ENCODE results near the gene CAPN5.

The CAPN5 gene

DNA sequence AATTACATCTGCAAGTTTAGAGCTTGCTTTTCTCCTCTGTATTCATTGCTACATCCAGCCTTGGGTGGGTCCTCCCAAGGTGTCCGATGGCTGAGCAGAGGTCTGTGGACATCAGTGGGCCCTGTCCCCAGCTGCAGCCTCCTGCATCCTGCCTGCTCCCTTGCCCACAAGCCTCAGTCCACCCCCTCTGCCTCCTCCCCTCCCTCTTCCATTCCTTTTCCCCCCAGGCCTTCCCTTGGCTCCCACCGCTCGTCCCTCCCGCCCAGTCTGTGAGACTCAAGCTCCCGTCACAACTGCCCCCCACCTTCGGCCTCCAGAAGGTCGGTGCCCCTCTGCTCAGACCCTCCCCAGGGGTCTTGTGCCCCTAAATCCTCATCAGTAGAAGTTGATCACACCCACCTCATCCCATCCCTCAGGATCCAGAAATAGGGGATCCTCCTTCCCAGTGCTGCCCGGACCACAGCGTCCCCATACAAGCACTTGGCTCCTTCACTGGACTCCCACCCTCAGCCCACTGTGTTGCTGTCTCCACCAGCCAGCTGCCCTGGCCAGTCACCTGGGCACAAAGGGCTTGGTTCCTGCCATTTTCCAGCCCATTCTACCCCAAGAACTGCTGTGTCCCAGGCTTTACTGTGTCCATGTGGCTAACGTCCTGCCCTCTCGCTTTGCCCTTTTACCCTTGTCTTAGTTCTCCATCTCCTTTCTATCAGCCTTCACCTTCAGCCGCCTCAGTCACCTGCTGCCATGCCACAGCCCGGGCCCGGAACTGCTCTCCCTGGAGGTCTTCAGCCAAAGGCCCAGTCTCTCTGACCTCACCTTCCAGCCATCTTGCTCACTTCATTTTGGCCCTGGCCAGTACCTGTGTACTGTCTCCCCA is 33.6 kb downstream of the CAPN5 start:
- DNase-seq (ENCODE audit: low read depth) = no peak

DNA sequence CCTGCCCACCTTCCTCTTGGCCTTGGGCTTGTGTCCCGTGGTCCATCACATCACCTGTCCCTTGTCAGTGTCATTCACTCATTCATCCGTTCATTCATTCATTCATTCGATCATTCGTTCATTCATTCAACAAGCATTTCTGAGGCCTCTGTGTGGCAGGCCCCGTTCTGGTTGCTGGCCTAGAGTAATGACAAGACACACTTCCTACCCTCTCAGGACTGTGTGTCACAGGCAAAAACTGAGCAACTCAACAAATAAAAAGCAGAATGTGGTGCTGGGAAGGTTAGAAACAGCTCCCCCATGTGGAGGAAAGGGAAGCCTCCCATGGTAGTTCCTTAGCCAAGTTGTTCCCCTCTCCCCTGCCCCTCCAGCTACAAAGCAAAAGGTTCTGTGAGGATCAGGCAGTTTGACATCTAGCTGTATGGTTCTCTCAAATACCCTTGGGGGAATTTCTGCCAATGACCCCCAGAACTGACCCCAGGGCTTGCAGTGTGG is 34.3 kb downstream of the CAPN5 start:
- no peak for DNase-seq (ENCODE audit: low read depth)

DNA sequence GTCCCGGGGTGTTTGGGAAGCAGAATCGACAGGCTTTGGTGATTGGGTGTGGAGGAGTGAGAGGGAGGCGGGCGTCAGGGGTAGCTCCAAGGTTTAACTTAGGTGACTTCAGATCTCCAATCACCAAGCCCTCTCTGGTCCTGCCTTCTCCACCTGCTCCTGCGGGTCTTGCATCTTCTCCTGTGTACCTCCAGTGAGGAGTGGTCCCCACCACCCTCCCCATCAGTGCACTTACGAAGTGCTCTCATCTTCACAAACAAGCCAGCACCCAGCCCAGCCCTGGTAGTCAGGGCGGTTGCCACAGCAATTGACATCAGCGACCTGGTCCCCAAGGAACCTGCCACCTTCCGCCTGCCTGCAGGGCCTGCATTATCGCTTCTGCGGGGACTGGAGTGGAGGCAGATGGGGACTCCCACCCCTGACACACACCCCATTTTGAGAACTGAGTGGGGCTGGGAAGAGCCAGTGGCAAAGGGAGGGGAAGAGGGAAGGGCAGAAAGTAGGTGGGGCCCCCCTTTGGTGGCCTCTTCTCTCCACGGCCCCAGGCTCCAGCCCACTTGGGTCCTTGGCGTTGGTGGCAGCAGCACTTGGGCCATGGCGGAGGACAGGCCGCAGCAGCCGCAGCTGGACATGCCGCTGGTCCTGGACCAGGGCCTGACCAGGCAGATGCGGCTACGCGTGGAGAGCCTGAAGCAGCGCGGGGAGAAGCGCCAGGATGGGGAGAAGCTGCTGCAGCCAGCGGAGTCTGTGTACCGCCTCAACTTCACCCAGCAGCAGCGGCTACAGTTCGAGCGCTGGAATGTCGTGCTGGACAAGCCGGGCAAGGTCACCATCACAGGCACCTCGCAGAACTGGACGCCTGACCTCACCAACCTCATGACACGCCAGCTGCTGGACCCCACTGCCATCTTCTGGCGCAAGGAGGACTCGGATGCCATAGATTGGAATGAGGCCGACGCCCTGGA is 35.8 kb downstream of the CAPN5 start, which contains the start of gene OMP:
TSS of gene OMP (plus strand) at position 595 of the 965 bp plus-strand sequence. CDS start at position 595, 0 bp downstream.
- no peak for DNase-seq (ENCODE audit: low read depth)

DNA sequence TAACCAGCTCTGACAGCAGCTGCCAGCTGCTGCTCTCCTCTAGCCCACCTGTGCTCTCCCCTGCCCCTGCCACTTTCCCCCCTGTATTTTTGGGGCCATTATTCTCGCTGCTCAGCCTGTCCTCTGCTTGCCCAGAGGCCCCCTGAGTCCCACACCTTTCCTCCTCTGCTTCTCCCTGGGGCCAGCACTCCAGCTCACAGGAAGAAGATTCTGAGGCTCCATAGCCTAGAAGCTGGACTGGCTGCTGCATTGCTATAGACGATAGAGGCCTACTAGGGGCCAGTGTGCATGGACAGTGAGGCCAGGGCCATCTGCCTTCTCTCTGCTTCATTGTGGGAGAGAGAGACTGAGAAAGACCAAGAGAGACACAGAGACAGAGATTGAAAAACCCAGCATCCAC is 36.5 kb downstream of the CAPN5 start:
- DNase-seq (ENCODE audit: low read depth) = no peak

DNA sequence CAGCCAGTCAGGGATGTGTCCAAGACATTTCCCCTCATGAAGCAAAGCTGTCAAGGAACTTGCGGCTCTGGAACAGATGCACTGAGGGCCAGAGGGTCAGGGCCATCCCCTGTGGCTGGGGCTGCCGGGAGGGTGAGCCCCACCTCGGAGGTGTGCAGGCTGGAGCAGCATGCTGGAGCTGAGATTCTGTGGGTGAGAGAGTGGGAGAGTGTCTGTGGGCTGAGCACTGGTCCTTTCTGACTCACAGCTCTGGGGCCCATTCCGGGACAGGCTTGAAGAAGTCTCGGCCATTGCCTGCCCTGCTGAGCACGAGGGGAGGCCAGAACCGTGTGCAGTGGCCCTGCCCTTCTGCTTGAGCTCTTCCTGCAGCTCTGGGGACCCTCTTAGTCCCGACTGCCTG is 38.0 kb downstream of the CAPN5 start:
- DNase-seq (ENCODE audit: low read depth) = no peak

DNA sequence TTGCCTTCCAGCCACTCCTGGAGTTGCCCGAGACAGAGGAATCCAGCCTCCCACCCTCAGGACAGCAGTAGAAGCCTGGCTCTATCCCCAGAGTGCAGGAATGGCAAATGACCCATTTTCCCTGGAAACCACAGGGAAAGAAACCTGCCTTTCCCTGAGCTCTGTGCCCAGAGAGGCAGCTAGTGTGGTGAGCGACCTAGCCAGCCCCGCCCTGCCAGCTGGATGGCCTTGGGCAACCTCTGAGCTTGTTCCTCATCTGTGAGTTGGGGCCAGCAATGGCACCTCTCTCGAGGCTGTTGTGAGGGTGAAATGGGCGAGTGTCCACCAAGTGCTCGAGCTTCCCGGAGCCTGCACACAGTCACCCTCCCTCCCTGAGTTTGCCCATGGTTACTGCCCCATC is 39.5 kb downstream of the CAPN5 start:
- no peak for DNase-seq (ENCODE audit: low read depth)

DNA sequence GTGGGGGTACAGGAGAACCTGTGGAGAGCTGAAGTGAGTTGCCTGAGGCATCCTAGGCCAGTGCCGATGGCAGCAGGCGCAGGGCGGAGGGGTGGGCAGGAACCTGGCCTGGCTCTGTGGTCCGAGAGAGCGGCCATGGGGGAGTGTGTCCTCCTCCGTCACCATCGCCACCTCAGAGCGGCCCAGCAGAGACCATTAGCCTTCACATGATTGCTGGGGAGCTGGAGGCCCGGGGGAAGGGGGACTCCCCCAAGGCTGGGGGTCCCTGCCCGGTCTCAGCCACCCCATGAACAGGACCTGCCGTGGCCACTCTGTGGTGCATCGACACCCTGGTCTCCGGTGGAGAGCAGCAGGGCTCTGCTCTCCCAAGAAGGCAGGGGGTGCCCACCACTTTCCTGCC is 40.0 kb downstream of the CAPN5 start:
- DNase-seq (ENCODE audit: low read depth) = no peak

DNA sequence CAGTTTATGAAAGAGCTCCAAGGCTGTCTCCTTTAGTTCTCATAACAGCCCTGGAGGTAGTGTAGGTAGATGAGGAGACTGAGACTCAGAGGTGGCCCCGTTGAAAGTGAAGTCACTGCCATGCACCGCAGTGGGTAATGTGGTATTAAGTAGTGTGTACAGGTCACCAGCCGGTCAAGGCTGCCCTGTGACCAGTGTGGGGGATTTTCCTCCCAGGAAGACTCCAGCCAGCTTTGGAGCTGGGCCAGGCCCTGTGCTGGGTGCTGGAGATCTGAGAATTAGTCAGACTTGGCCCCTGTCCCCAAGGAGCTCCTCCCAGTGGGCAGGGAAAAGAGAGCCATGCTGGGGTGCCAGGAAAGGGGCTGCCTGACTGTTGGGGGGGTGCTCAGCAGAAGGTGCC is 41.2 kb downstream of the CAPN5 start:
- DNase-seq (ENCODE audit: low read depth) = no peak

DNA sequence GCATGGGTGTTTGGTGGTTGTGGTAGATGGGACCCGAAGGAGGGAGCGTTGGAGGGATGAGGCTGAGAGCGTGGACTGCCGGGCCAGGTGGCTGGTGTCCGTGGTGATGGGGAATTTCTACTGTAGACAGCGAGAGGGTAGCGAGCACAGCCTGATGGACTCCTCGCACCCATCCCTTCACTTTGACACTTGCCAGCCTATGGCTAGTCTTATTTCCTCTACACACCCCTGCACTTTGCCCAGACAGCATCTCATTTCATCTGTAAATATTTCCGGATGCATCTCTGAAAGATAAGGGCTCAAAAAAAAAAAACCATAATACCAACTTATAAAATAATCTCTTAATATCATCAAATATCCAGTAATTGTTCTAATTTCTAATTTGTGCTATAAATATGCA is 41.7 kb downstream of the CAPN5 start:
- DNase-seq (ENCODE audit: low read depth) = no peak

DNA sequence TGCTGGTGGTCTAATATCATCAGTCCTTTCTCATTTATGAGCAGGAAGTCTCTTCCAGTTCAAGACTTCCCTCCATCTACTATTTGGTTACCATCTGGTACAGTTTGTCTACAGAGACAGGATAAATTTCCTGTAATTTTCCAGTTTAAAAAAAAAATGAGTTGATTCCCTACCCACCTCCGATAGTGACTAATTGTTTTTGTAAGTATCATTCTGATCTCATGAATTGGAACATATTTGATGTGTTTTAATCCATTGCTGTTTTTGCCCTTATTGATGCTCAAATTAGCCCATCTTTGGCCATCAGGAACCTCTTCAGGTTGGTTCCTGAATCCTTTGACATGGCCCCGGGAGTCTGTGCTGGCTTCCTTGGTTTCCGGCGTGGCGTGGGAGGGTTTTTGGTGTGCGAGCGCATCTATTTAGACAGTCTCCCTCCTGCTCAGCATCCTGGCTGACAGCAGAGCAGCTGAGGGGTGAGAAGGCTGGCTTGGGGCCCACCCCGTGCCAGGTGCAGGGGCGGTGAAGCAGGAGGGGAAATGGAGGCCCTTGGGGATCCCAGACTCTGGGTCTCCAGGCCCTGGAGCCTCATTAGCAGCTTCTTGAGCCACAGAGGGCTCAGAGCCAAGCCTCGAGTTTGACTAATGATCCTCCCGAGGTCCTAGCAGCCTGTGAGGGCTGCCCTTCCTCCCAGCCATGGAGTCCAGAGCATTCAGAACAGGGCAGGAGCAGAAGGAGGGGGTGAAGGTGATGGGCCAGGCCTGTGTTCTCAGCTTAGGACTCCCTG is 42.7 kb downstream of the CAPN5 start:
- DNase-seq (ENCODE audit: low read depth) = no peak

DNA sequence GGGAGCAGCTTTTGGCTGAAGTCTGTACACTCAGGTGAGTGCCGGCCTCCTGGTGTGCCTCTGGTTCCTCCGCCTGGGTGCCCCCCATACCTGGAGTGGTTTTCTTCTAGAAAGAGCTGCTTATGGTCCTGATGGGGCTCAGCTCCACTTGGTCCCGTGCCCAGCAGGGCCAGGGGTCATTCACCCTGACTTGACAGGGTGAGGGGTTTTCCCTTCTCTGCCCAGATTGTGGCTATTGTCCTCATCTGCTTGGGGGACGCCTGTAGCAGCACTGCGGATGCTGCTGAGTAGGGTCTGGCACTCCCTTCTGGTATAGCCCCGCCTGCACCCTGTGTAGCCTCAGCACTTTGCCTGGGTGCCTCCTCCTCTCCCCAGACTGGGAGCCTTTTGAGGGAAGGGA is 44.1 kb downstream of the CAPN5 start:
- DNase-seq (ENCODE audit: low read depth) = no peak

DNA sequence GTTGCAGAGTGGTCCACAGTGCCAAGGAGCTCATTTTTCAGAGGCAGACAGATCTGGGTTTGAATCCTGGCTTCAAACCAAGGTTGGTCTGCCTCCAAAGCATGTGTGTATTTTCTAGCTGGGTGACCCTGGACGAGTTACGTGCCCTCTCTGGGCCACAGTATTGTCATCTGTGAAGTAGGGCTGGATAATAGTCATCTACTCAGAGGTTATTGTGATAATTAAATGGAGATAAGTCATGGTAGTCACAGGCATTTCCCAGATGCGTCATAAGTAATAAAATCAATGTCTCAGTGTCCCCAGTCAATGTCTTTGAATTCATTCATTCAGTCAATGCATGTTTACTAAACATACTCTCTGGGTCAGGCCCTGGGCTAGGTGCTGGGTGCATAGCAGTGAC is 44.5 kb downstream of the CAPN5 start:
- no peak for DNase-seq (ENCODE audit: low read depth)

DNA sequence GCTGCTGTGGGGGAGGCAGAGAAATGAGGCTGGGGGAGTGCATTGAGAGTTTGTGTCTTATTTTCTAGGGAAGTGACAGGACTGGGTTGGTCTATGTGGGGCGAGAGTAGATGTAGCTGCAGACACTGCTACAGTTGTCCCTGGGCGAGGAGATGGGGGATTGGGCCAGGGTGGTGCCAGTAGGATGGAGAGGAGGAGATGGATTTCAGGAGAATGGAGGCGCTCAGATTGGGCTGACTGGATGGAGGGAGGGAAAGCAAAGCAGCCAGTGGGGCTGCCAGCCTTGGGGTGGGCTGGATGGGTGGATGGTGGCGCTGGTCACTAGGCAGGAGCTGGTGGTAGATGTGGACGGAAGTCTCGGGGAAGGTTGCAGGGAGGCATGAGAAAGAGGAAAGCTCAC is 45.2 kb downstream of the CAPN5 start:
- DNase-seq (ENCODE audit: low read depth) = no peak

DNA sequence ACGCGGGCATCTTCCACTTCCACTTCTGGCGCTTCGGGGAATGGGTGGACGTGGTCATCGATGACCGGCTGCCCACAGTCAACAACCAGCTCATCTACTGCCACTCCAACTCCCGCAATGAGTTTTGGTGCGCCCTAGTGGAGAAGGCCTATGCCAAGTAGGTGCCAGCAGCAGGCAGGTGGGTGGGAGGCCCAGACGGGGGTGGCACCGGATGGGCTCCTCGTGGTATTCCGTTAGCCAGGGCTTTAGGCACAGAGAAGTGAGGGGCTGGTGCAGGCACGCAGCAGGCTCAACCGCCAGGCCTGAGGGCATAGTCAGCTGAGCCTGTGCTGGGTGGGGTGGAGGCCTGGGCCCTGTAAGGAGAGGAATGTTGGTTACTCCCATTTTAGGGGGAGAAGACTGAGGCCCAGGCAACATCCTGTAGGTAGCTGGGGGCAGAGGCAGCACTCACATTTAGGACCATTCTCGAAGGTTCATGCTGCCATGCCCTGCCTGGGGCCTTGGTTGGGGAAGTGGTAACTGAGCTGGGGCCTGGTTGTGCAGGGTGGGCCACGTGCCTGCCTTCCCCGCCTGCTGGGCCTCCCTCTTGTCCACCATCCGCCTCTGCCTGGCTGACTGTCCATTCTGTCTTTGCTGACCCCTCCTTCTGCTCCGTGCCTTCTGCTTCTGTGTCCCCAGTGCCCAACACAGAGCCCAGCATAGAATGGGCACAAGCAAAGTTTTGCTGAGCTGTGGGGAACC is 46.0 kb downstream of the CAPN5 start:
- DNase-seq (ENCODE audit: low read depth) = no peak

DNA sequence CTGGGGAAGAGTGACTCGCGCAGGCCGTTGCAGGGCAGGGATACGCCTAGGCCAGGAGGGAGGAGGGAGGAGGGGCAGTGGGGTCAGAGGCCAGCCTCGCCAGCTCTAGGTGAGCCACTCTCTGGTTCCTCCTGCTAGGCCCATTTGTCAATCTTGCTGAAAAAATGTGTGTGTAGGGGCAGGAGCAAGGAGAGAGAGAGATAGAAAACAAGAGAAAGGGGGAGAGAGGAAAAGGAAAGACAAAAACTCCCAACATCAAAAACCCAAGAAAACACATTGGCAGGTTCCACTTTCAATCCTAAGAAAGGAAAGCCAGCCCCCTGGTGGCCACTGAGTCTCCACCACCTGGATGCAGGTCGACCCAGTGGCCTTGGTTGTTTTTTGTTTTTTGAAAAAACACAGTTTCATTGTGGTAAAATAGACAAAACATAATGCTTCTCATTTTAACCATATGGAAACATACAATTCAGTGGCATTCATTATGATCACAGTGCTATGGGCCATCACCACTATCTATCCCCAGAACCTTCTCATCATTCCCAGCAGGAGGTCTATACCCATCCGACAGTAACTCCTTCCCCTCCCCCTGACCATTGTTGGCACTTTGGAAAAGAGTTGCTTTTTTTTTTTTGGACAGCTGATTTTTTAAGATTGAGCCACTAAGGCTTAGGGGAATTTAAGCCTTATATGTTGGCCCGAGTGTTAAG is 46.8 kb downstream of the CAPN5 start:
- no peak for DNase-seq (ENCODE audit: low read depth)

DNA sequence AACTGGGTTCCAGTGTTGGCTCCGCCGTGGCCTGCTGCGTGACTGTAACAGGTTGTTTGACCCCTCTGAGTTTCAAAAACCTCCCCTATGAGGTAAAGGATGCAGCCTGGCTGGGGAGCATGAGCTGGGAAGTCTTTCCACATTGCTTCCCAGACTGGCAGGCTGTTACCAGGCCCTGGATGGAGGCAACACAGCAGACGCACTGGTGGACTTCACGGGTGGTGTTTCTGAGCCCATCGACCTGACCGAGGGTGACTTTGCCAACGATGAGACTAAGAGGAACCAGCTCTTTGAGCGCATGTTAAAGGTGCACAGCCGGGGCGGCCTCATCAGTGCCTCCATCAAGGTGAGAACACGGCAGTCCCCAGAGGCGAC is 47.3 kb downstream of the CAPN5 start:
- no peak for DNase-seq (ENCODE audit: low read depth)

DNA sequence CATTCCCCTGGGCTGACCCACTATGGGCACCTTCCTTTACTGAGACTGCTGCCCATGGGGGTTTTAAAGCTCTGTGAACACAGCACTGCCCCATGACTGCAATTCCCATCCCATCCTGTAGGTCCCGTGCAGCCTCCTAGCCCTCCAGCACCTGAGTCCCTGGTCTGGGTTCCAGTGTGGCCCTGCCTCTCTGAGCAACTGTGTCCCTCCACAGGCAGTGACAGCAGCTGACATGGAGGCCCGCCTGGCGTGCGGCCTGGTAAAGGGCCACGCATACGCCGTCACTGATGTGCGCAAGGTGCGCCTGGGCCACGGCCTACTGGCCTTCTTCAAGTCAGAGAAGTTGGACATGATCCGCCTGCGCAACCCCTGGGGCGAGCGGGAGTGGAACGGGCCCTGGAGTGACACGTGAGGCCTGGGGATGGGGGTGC is 48.4 kb downstream of the CAPN5 start:
- no peak for DNase-seq (ENCODE audit: low read depth)

DNA sequence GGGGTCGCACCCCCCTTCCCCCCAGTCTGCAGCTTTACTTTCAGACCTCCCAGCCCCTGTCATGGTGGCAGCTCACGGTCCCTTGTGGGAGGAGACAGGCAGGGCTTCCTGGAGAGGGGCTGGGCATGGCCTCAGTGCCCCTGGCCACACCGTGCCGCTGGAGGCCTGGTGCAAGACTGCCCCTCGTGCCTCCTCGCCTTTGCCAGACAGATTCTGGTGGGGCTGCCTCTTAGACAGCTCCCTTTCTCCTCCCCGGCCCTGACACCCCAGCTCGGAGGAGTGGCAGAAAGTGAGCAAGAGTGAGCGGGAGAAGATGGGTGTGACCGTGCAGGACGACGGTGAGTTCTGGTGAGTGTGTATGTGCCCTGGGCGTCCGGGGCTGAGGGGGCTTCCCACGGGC is 49.2 kb downstream of the CAPN5 start:
- DNase-seq (ENCODE audit: low read depth) = no peak

DNA sequence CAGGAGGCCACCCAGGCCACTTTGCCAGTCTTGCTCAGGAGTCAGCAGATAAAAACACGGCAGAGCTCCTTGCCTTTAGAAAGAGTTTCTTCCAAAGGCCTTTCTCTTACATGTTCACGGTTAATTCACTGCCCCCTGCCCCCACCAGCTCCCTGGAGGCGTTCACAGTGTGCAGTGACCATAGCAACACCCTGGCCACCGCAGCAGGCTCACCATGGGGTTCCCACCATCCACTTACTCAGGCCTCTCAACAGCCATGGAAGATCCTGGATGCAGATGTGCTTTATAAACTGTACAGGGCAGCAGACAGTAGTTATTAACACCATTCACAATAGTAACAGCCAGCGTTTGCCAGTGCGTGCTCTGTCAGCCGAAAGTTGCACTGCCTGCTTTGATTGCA is 50.7 kb downstream of the CAPN5 start:
- DNase-seq (ENCODE audit: low read depth) = no peak

DNA sequence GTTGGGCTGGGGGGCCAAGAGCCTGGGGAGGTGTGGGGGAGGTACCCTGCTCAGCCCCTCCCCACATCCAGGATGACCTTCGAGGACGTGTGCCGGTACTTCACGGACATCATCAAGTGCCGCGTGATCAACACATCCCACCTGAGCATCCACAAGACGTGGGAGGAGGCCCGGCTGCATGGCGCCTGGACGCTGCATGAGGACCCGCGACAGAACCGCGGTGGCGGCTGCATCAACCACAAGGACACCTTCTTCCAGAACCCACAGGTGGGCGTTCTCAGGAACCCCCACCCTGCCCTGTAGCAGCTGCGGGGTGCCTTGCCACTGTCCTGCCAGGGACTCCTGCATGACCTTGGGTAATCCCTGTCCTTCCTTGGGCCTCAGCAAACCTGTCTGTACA is 51.3 kb downstream of the CAPN5 start:
- DNase-seq (ENCODE audit: low read depth) = no peak

DNA sequence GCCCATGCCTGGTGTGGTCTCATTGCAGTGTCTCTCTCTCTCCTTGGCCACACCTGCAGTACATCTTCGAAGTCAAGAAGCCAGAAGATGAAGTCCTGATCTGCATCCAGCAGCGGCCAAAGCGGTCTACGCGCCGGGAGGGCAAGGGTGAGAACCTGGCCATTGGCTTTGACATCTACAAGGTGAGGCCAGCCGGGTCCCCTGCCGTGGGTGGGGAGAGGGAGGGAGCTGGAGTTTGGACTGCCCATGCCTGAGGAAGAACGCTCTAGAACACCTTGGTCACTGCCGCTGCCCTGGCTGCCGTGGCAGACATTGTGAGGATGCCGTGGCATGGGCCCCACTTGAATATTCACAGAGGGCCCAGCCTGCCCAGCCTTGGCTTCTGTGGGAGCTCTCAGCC is 52.2 kb downstream of the CAPN5 start:
- DNase-seq (ENCODE audit: low read depth) = no peak

Data from activated T-helper 1 cell treated with Interleukin-2 at 50 U/mL for 16 hours (primary cell).